Medulla oblongata (tissue), 1 donor: Measurements from ENCODE around the gene FHOD3.

Experiments
- DNase-seq: peaks from one replicate; pipeline ENCODE4 v3.0.0-alpha.2; 2015; ENCODE audit errors: extremely low spot score

FHOD3 gene

DNA sequence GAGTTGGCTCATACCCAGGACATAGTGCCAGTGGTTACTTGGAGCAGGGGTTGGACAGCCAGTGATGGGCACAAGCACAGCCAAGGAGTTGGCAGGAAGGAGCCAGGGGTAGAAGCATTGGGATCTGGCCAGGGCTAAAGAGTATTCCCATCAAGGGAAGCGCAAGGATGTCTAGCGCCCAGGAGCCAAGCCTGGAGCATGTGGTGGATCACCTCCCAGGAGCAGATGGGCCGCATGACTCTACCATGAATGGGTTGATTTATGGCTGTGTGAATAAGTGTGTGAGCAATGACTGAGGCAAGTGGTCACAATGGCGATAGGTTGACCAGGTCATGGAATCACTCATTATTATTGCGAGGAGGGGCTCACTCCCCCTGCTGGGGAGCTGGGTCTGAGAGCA lies 111.1 kb downstream of the FHOD3 start:
- DNase-seq: no peak

DNA sequence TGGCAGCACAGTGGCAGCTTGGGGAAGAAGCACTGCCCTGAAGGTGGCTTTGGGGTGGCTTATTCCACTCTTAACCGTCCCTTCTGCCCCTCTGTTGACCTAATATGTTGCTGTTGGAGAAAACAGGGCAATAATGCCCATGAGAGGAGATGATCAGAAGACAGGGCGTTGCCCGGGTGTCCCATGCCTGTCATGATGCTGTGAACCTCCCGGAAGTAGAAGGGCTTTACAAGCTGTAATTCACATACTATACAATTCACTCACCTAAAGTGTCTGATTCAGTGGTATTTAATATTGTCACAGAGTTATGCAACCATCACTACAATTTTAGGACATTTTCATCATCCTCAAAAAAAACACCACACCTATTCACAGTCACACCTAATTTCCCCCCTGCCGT lies 112.3 kb downstream of the FHOD3 start:
- no peak for DNase-seq

DNA sequence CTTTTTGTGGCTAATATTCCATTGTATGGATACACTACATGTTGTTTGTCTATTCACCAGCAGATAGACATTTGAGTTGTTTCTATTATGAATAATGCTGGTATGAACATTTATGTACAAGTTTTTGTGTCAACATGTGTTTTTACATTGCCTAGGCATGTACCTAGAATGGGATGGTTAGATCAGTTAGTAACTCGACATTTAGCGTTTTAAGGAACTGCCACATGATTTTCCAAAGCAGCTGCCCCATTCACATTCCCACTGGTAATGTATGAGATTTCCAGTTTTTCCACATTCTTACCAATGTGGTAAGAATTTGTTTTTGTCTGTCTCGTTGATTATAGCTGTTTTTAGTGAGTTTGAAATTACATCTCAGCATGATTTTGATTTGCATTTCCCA lies 112.8 kb downstream of the FHOD3 start:
- DNase-seq: no peak

DNA sequence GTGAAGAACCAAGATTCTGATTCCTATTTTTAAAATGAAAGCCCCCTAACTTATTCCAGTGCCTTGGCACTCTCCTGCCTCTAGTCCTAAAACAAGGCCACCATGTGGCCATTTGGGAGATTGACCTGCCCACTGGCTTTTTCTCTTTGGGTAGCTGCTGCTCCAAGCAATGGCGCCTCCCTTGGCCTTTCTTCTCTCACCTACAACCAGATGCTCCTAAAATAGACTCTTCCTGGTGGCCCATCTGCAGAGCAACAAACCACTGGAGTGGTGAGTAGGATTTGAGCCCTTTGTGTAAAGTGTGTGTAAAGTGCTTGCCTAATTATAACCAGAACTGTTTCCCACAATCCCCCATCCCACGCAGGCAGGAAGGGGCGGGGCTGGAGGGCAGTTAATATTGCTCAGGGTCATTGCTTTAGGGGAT lies 114.2 kb downstream of the FHOD3 start:
- no peak for DNase-seq

DNA sequence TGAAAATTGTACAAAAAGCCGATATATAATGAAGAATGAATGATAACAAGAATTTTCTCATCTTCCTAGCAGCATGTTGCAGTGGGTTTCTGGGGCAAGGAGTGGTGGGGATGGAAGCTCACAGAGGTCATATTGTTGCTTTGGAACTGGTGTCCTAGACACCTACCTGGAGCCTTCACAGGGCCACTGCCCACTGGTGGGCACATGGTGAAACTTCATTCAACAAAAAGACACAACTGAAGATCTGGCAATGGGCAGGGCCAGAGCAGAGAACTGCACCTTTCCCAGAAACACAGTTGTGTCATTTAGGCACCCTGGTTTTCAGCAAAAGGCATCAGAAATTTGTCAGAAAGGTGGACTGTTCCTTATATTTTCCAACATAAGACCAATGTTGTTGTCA lies 115.3 kb downstream of the FHOD3 start:
- DNase-seq: no peak

DNA sequence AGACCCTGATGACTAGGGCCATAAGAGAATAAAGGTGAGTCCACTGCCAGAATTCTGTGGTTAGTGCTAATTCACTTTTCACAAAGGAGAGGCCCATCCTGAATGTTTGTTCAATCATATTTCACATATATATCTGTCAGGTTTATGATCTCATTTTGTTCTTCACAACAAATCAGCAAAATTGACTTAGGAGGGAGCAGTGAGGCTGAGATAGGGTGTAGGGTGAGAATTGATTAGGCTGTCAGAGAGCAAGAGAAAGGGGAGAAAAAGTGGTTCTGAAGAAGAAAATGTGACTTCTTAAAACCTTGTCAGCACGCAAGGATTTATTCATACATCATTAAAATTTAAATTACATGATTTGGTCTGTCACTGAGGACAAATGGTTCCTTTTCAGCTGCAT lies 117.7 kb downstream of the FHOD3 start:
- DNase-seq: no peak

DNA sequence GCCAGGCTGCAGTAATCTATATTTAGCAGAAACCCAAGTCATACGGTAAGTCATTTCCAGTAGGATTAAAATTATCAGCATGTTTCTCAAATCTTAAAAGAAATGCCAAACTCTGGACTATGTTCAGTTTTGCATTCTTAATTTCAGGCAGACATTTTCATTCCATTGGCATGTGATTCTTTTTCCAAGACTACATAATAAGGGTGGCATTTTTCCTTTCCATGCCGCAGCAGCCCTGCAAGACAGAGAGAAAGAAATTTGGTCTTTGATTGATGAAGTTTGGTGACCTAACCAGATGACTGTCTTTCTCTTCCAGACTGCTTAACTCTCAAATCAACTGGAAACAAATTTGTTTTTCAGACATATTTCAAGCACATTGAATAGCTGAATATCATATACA lies 118.1 kb downstream of the FHOD3 start:
- no peak for DNase-seq

DNA sequence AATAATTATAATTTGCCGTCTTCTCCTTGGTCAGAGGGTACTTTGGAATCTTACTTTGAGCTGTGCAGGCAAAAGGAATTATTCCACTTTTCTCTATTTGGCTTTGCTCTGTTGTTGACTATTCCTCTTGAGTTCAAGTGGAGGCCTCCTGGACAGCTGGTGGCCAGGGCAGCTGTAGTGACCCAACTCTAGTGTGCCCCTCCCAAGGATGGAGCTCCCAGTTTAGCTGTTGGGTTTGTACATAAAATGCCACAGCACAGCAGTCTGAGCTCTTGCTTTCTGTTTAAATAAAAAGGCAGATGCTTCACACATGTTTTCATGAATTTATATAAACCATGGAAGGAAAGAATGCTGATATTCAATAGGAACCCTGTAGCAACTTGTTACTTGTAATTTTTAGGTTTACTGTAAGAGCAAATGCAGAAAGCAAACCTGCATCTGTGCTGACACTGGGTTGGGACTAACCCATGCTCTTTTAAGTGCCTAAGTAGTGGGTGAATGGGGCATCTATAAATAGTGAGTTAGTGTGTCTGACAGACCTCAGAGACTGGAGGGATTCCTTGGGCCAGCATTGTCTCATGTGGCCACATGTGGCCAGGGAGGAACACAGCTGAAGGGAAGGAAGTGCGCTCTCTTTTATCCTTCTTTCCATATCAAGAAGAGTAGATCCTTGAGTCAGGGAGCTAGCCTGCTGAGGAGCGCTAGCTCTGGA lies 121.8 kb downstream of the FHOD3 start:
- no peak for DNase-seq

DNA sequence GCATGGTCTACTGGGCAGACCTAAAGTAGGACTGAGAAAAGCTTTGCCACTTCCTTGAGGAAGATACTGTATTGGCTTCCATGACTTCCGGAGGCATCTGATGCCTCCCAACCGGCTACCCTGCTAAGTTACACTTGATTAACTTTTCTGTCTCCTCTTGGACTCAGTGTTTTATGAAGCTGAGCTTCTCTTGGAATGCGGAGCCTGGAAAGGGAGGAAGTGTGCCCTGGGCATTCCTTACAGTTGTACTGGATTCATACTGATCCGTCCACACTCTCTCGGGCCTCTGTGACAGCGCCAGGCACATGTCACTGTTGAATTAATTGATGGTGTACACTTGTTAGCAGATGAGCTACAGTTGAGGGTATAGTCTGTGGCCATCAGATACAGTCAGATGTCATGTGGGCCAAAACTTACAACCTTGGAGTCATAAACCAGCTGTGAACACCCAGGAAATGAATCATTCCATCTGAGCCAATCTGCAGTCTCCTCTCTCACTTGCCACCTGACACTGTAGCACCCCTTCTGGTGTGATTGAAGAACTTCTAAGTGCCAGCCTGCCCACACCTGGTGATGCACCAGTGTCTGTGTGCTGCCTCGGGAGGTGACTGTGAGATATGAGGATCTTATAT lies 122.5 kb downstream of the FHOD3 start:
- no peak for DNase-seq

DNA sequence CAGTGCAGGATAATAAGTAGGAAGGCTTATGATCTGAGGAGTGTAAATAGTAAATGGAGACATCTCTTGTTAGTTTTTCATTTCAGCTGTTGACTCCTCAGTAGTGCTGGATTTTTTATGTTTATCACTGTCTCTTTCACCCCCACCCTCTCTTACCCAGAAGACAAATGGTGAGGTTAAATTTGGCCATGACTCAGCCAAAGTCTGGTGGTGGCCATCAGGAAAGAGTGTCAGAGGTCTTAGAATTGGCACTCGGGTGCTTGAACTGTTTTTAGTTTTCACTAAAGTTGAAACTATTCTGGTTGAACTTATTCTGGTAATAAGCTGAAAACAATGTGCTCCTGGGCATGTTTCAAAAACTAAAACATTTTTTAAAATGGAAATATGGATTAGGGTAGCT lies 123.3 kb downstream of the FHOD3 start:
- DNase-seq: no peak

DNA sequence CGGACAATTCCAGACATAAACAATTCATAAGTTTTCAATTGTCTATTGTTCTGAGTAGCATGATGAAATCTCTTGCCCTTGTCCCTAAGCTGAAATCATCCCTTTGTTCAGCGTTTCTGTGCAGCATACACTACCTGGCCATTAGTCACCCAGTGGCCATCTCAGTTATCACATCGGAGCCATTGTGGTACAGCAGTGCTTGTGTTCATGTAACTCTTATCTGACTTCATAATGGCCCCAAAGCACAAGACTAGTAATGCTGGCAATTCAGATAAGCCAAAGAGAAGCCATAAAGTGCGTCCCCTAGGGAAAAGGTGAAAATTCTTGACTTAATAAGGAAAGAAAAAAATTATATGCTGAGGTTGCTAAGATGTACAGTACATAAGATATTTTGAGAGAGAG lies 127.2 kb downstream of the FHOD3 start:
- no peak for DNase-seq

DNA sequence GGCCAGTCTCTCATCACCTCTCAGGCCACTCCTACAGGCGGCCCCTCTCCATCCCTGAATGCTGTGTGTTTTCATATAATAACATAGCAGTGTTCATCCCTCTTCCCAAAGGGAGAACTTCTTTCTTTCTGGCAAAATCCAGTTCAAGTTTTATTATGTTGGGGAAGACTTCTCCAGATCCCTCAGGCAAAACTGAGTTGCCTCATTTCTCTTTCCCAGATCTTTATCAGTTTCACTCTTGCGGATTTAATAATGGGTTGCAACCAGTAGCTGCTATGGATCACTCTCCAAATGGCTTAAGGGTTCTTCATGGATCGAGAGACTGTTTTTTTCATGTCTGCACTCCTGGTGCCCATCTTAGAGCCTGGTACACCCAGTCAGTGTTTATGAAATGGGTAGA lies 129.9 kb downstream of the FHOD3 start:
- DNase-seq: no peak

DNA sequence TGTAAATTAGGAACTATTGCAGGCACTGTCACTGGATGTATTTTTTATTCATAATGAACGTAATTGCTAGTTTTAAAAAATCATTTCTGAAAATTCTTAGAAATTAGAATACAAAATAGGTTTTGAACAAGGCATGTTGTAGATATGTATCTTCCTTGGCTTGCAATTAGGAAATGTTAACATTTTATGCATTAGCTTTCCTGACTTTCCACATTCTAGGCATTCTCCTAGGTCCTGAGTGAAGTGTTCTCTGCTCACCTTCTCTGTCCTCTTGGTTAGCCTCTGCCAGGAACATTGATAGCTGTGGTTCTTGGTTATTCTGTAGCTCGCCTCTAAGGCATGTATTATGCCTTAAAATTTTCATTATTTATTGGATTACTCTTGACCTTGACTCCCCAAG lies 130.3 kb downstream of the FHOD3 start:
- DNase-seq: no peak

DNA sequence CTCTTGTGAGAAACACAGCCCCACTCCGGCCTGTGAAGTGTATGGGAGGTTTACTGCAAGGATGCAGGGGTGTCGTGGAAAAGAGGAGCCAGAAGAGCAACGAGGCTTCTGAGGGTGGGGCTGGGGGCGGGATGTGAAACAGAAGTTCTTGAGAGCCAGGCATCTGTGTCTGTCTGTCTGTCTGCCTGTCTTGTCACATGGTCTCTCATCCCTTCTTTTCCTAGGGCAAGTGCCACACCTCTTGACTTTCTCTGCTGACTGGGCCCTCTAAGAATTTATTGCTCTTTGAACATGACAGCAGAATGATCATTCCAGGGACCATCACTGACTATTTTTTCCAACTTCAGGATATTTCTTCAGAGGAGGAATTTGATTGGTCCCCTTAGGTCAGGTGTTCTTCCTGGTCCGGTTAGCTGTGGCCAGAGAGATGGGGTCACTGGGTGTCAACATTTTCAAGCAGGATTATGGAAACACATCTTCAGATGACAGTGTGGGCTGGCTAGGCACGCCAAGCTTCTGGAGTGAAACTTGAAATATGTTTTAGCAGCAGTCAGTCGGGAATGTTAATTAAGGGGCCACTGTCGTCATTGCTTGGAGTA lies 131.0 kb downstream of the FHOD3 start:
- no peak for DNase-seq

DNA sequence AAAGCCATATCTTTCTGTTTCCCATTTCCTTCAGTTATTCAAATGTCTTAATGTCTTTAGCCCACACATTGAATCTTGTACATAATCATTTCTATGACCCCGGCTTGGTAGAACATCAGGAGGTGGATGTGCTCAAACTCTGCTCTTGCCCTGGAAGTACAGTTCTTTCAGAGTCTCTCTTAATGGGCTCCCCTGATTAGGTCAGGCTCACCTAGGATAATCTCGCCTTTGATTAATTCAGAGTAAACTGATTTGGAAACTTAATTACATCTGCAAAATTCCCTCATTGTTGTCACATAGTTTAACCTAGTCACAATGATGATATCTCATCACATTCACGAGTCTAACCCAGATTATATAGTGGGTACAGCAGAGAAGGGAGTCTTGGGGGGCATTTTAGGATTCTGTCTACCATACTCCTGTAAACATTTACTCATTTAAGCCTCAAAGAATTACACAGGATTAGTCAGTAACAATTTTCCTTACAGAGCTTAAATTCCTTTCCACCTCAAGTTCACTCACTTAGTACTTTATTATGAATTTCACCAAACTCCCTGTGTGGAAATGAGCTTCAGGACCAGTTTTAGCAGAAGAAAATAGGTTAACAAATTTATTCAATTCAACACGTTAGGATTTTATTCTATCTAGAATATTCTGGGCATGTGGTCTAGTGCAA lies 135.5 kb downstream of the FHOD3 start:
- DNase-seq: no peak

DNA sequence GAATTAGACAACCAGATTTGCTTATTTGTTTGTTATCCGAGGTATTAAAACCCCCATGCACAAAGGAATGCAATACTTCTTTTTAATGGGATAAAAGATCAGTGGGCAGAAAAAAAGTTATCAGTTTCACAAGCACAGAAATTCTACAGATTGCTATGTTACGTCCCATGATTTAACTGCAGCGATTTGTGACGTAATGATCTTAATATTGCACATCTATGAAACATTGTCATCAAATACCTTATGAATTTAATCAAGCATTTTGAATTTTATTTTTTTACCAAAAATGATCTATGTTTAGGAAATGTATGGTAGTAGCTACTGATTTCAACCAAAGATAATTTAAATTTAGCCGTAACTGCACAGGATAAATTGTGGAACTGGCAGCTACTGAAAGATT lies 138.9 kb downstream of the FHOD3 start:
- DNase-seq: no peak

DNA sequence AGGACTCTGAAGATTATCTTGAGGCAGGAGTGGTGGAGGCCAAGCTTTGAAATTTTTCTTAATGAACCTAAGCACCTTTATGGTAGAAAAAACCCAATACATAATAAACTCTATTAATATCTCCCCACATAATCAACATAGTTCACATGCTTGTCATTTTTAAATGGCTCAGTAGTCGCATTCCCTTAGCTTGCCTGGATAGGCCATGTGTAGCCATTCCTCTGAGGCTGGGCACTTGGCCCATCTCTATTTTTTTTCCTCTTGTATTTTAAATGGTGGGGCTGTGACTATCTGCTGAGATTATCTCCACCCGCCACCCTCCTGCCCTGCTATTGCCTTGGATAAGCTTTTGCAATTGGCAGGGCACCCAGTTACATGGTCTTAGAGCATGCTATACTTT lies 143.1 kb downstream of the FHOD3 start:
- DNase-seq: no peak

DNA sequence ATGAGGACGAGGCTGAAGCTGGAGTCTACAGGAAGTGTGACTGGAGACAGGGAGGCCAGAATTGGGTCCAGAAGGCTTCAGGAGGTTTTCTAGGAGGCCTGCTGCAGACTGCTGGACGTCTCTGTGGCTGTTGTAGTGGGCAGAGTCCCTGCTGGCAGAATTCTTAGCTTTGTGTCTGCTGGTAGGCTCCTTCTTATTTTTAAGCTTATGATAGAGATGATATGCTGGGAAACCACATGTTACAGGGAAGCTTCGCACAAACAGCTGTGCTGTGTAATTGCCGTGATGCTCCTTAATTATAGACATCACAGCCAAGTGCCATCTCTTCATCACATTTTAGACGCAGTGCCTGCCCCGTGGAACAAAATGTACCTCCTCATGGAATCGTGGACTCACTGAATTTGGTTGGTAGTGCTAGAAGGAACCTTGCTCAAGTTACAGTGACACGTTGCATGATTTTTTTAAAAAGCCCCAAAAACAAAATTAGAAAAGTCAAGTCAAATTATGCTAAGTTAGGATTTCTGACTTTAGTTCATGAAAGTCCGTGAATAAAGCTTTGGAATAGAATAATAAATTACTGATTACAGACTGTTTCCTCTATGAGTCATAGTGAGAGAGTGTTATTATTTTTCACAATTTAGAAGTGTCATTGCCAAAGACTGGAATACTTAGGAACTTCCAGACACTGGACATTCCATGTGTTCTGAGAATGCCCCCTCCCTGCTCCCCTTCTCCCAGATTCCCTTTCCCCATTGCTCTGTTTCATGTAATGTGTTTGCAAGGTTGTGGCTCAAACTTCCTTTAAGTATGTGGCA lies 144.1 kb downstream of the FHOD3 start:
- no peak for DNase-seq

DNA sequence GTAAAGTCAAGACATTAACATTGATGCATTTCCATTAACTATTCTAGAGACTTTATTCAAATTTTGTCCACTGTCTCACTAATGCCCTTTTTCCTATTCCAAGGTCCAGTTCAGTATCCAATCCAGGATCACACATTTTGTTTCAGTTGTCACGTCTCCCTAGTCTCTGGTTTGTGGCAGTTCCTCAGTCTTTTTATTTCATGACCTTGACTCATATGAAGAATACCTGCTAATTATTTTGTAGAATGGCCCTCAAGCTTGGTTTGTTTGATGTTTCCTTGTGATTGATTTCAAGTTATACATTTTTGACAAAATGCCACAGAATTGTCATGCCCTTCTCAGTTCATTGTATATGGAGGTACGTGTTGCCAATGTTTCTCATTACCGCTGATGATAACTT lies 145.2 kb downstream of the FHOD3 start:
- no peak for DNase-seq

DNA sequence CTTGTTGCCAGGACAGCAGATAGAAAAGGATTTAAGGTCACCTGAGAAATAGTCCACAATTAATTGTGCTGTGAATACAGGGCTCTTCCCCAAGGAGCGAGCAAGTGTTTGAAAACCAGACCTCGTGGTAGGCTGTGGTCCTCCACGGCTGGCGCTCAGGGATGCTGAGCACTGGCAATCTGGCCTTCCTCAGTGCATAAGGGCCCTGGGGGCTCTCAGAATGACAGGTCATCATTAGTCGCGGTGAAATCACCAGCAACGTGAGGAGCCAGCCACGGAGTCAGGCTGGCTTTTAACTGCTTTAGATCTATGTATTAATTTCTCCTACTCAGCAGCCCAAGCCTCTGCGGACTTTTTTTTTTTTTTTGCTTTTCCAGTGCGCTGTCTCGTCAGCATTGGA lies 148.5 kb downstream of the FHOD3 start:
- no peak for DNase-seq

DNA sequence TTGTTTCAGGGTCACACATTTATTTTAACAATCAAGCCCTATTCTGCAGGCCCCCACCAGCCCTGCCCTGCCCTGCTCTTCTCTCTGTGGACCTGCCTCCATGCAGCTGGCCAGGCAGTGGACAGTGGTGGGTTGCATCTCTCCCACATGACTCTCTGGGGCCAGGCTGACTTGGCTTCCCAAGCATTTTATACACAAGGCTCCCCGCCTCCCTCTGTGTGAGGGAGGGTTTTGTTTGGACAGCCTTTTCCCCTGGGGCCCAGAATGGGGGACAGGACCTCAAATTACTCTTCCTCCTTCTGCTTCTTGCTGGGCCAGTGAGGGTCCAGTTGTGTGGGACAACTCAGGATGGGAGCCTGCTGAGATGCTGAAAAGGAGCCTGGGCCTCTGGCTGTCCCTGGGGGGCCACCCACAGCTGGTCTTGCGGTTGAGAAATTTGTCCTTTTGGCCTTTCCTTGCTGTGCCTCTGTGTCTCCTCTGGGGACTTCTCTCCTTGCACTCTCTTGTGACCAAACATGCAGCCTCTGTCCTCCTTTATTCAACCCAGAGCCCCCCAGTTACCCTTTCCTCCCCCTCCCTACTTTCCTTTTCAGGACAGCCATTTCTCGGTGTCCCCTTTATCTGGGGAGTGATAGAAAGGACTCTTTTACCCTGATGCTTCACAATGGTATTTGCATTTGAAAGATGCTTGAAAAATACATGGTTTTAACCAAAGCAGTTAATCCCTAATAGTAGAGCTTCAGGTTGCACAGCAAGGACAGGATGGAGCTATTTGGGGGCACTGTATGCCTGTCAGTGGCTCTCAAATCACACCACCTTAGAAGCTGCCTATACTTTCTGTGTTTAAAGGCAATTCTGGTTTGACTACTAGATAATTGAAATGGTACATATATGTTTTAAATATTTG lies 151.1 kb downstream of the FHOD3 start:
- no peak for DNase-seq
